ENCODE results near the gene RYR3.

RYR3 gene

DNA sequence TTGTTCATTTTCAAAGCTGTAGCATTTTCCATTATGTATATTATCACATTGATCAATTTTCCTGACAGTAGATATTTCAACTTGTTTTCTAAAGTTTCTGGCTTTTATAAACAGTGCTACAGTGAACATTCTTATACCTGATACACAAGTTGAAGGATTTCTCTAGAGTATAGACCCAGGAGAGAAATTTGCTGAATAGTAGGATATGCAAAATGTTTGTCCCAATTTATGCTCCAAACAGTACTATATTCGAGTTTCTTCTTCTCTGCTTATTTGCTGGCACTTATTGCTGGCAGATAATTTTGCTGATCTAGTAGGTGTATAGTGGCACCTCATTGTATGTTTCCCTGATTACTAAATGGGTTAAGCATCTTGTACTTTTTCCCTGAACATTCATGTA lies 540.3 kb downstream of the RYR3 start:
- no peak for DNase-seq

- DNase-seq = no peak
Observed at GRCh38 chr15:33852094-33852493, 541.3 kb downstream of the RYR3 start.

- DNase-seq = no peak
Observed at GRCh38 chr15:33852570-33852969, 541.8 kb downstream of the RYR3 start.

DNA sequence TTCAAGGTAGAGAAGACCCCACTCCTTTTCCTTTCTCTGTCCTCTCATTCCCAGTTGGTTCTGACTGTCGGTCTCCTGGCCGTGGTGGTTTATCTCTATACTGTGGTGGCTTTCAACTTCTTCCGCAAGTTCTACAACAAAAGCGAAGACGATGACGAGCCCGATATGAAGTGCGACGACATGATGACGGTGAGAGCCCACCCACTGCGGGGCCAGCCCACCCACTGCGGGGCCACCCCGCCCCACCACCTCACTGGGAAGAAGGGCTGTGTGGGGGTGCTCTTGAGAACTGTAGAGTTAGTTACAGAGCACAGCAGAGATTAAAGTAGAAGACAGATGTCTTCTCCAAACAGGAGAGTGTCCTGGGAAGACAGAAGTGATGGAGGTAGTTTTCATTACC lies 547.0 kb downstream of the RYR3 start:
- no peak for DNase-seq

DNA sequence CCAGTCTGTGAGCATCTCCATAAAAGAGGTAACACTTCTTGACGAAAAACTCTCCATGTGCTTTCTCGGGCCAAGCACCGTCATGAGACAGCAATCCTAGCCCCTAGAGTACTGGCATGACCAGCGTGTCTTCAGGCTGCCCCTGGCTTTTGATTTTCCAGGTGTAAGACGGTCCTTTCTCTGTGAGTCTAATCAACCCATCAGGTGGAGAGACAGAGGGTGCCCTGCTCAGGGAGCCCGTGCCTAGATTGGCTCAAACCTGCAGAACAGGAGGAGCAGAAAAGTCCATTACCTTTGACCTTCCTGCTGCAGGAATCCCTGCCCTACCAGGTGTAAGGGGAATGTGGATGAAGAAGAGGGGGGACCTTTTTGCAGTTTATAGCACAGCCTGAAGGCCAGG lies 548.1 kb downstream of the RYR3 start:
- DNase-seq = no peak

DNA sequence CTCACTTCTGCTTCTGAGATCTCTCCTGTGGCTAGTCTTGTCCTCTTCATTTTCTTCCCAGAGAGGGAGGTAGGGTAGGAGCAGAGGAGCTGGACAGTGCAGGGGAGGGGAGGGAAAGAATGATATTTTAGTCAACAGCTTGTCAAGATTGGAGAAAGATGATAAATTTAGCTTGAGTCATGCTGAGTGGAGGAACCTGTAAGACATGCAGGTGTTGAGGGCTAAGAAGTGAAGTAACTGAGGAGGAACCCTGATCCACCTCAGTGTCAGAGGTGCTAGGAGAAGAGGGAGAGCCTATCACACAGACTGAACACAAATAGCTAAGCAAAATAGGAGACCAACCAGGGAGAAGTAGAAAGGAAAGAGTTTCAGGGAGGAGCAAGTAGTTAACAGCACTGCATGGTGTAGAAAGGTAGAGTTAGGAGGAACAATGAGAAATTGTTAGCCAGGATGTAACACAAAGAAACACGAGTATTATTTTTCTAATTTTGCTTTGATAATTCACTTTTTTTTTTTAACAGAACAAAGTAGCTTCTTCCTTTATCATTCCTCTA lies 549.3 kb downstream of the RYR3 start:
- DNase-seq = no peak

- DNase-seq = no peak
Observed at GRCh38 chr15:33860754-33861153, 550.0 kb downstream of the RYR3 start.

DNA sequence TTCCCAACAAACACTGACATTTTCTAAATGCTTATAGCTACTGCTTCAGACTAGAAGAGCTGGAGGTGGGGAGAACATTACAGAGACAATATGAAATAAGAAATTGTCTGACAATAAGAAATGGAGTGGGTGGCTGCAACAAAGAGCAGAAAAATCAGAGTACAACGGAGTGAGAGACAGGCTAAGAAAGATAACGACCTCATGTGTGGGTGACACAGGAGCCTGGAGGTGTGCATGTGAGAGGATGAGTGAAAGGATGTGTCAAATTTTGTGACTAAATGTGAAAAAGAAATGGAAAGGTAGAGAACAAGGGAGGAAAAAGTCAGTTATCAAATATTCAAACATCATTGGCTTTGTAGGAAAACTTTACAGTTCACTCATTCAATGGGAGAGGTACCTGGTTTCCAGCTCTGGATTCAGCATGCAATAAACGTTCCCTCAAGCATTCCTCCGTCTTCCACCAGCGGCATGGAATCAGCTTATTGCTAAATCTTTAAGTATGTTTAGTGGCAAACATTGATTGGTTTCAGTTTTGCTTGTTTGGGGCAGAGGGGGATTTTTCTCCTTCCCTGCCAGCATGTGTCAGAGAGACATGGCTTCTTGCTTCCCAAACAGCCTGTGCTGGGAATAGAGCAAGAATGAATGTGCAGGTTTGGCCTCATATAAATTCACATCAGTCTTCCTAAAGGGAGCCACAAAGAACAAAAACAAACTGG lies 553.8 kb downstream of the RYR3 start:
- DNase-seq = no peak

- DNase-seq = no peak
Observed at GRCh38 chr15:33865416-33865815, 554.6 kb downstream of the RYR3 start.

DNA sequence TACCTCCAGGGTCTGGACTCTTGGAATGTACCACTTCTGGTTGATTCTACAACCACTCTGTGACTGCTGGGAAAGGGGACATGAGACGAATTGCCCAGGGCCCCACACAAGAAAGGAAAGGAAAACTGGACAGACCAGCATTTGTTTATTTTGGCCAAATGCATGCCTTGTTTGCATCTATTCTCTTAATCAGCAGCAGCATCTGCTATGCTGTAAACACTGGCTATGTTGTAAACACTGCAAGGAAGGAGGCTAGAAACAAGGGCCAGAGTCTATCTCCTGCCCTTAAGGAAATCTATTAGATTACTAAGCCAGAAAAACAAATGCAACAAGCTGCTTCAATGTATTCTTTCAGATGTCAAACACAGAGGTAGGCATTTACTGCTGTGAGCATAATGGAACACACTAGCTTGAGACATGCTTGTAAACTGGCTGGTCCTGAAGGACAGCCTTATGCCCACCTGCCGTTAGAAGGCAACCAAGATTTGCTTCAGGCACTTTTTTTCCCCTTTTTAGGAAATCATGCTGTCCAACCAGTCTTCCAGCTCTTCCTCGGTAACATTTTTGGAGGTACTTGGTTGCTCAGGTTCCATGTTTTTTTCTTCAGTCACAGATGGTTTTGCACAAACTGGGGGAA lies 555.5 kb downstream of the RYR3 start:
- no peak for DNase-seq

GRCh38 chr15:33871980-33872379 lies 561.2 kb downstream of the RYR3 start:
- DNase-seq = no peak

- DNase-seq = no peak
Observed at GRCh38 chr15:33872416-33873106, 561.8 kb downstream of the RYR3 start.

- DNase-seq = no peak
Observed at GRCh38 chr15:33874156-33874555, 563.4 kb downstream of the RYR3 start.

DNA sequence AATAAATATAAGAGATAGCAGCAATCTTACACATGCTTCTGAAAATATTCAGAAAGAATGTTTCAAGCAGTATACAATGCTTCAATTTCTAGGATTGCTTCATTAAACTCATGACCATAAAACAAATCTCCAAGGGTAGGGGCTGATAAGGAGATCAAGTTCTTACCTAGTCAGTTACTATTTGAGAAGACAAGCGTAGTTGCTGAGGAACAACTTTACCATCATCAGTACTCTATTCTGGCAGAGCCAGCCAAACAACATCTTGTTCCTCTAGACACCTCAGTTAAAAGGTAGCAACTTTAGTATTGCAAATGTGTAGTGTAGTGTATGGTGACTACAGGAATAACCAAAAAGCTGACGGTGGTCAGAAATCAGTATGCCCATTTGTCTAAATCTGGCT lies 572.2 kb downstream of the RYR3 start:
- DNase-seq = no peak

DNA sequence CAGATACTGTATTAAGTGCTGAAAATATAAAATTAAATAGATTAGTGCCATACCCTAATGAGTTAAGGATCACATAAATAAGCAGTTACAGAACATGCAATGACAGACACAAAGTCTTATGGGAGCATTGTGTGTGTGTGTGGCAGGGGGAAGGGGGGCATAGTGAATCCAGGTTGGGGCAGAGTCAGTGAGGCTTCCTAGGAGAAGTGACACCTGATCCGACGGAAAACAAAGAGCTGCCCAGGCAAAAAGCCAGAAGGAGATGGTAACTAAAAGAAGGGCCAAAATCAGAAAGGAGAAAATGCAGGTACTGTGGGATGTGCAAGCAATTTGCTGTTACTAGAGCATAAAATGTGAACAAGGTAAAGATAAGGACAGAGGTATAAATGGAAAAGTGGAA lies 577.4 kb downstream of the RYR3 start:
- no peak for DNase-seq

- DNase-seq = no peak
Observed at GRCh38 chr15:33894193-33894592, 583.4 kb downstream of the RYR3 start.

DNA sequence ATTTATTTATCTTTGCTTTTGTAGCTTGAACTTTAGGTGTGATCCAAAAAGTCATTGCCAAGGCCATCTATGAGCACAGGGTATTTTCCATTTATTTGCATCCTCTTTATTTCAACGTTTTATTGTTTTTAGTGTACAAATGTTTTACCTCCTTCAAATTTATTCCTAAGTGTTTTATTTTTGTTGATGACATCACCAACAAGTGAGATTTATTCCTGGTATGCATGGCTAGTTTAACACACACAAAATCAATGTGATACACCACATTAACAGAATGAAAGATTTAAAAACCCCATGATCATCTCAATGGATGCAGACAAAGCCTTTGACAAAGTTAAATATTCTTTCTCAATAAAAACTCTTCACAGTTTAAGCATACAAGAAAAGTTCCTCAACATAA lies 591.3 kb downstream of the RYR3 start:
- DNase-seq = no peak

DNA sequence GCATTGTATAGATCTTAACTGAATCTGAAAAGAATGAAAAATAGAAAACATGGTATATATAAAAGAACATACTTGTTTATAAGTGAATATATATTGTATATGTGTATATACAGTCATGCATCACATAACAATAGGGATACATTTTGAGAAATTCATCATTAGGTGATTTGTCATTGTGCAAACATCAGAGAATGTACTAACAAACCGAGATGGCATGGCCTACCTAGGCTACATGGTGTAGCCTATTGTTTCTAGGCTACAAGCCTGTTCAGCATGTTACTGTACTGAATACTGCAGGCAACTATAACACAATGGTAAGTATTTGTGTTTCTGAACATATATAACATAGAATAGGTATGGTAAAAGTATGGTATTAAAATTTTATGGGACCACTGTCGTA lies 592.9 kb downstream of the RYR3 start:
- DNase-seq = no peak

DNA sequence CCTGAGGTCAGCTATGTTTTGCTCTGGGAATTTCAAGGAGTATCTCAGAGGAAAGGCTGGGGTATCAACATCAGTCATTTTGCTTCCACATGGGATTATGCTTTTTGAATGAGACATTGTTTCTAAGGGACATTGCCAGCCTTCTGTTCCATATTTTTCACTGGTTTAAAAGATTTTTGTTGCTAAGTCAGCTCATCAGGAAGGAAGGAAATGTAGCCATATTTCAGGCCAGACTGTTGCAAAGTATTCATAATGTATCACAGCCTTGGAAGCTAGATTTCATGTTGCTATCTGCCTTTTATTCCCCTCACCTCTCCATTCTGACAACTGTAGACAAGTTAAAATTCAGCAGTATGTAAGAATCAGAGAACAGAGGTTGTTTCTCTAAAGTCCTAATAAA lies 596.6 kb downstream of the RYR3 start:
- DNase-seq = no peak

- no peak for DNase-seq
Observed at GRCh38 chr15:33908406-33908805, 597.6 kb downstream of the RYR3 start.

DNA sequence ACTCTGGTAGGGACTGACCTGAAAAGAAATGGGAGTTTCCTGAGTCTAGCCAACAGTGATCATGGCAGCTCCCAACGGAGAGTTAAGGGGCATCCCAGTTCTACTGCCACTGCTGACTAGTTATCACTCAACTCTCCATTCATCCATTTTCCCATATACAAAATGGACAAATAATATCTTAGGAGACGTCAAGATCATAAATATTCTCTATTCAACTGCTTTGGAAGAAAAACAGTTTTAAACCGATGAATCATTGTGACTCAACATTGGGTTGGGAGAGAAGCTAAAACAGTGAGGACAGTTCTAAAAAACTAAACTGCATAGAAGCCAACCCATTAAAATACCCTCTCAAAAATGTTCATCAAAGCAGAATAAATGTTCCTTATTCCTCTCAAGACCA lies 600.0 kb downstream of the RYR3 start:
- no peak for DNase-seq

GRCh38 chr15:33912326-33912725 lies 601.6 kb downstream of the RYR3 start:
- no peak for DNase-seq

DNA sequence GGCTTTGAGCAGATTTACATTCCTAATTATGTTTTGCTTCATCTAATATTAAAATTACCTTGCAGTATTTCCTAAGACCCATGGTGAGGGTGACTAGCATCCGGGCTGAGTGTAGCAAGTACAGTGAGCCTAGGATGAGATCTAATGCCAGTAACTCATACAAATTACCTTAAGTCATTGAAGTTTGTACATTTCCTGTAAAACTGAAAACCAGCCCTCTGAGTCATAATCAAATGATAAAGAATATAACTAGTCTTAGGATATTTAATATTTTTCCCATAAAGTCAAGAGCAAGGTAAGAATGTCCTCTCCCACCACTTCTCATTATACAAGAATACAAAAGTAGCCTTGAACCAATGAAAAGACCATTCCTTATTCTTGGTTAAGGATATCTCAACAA lies 602.7 kb downstream of the RYR3 start:
- no peak for DNase-seq
